ENCODE results near the gene USP48.
"Not testable (repeated sequence)": the region's sequence is repeated elsewhere in the genome, so short reads cannot be mapped to it uniquely, and the experiment has no call there.

The USP48 gene

GRCh38 chr1:21633141-21633755, 149.7 kb downstream of the USP48 start:
- no peak for DNase-seq

GRCh38 chr1:21631944-21632887, 150.7 kb downstream of the USP48 start:
- no peak for DNase-seq

- DNase-seq: not testable (repeated sequence)
Observed at GRCh38 chr1:21631590-21631943, 151.4 kb downstream of the USP48 start.

- DNase-seq: no peak
Observed at GRCh38 chr1:21630571-21631343, 152.2 kb downstream of the USP48 start.

GRCh38 chr1:21629971-21630370, 153.0 kb downstream of the USP48 start:
- no peak for DNase-seq

- no peak for DNase-seq
Observed at GRCh38 chr1:21628798-21629393, 154.1 kb downstream of the USP48 start.

Data from inflammatory macrophage treated with lipopolysaccharide for 1 hour (primary cell).